SK-N-SH (cell line): ENCODE measurements around the gene ME1. TPM values are rescaled to one million over a fixed set of nuclear protein-coding genes. Genes with fewer than 3 reads are reported as not detected.

Source experiments
- CTCF ChIA-PET: fragments of 300-600, 350-600 bp; formaldehyde crosslinking; extraction: SDS; loops from one replicate; lab custom pipeline; 2021; lab: Yijun Ruan, JAX
- POLR2A ChIA-PET: fragments of 350-600 bp; sonication (Branson Sonifier 250); formaldehyde crosslinking; extraction: SDS; loops from one replicate; lab custom pipeline; 2020; ENCODE audit warnings: antibody characterized with exemption, inconsistent platforms; lab: Yijun Ruan, JAX
- DNase-seq: peaks from one replicate; pipeline ENCODE4 v3.0.0; 2012
- H2AFZ ChIP-seq: fragments of 200-600 bp; sonication (generic); 2 replicates; pipeline ENCODE4 v1.8.1; 2016; ENCODE audit warnings: antibody characterized with exemption, mild to moderate bottlenecking, low read depth
- H3F3A ChIP-seq: fragments of 200-600 bp; sonication (generic); replicated peaks from 2 replicates; pipeline ENCODE3; 2016; ENCODE audit warnings: antibody characterized with exemption, mild to moderate bottlenecking; ENCODE audit not compliant: insufficient read depth
- H3K27ac ChIP-seq, 2 experiments: fragments of 200-500 bp in 1 of 2; fragments of 200-600 bp in 1 of 2; sonication (Bioruptor generic) in 1 of 2; sonication (generic), shearing (Covaris generic) in 1 of 2; 2 replicates each; pipeline versions ENCODE4 v1.5.1 to v1.6.1; 2014 to 2016; ENCODE audit warnings: low read depth in 2 of 2, inconsistent platforms in 1 of 2, low read length in 1 of 2, mild to moderate bottlenecking in 1 of 2, mixed read lengths in 1 of 2
- H3K27me3 ChIP-seq: fragments of 200-600 bp; sonication (generic), shearing (Covaris generic); 2 replicates; pipeline ENCODE4 v1.6.1; 2016; ENCODE audit warnings: mixed run types; ENCODE audit not compliant: insufficient read depth
- H3K36me3 ChIP-seq, 2 experiments: fragments of 200-500 bp in 1 of 2; fragments of 200-600 bp in 1 of 2; sonication (Bioruptor generic) in 1 of 2; sonication (generic) in 1 of 2; replicated peaks in 1 of 2; 2 replicates each; pipeline versions ENCODE3 to v1.5.1; 2014 to 2016; ENCODE audit warnings: low read length in 1 of 2, mild to moderate bottlenecking in 1 of 2; ENCODE audit not compliant: insufficient read depth in 2 of 2, control insufficient read depth in 1 of 2
- H3K4me1 ChIP-seq, 2 experiments: fragments of 200-500 bp in 1 of 2; fragments of 200-600 bp in 1 of 2; sonication (Bioruptor generic) in 1 of 2; sonication (generic), shearing (Covaris generic) in 1 of 2; 2 replicates each; pipeline versions ENCODE4 v1.5.1 to v1.6.1; 2014 to 2016; ENCODE audit warnings: low read depth in 1 of 2, low read length in 1 of 2, mixed run types in 1 of 2; ENCODE audit not compliant: insufficient read depth in 2 of 2, control insufficient read depth in 1 of 2
- H3K4me2 ChIP-seq: fragments of 200-600 bp; sonication (generic), shearing (Covaris generic); 2 replicates; pipeline ENCODE4 v1.6.1; 2017; ENCODE audit warnings: mixed run types
- H3K4me3 ChIP-seq, 2 experiments: fragments of 200-500 bp in 1 of 2; fragments of 200-600 bp in 1 of 2; sonication (Bioruptor generic) in 1 of 2; sonication (generic), shearing (Covaris generic) in 1 of 2; 2 replicates each; pipeline versions ENCODE4 v1.5.1 to v1.8.1; 2014 to 2016; ENCODE audit warnings: low read depth in 2 of 2, inconsistent platforms in 1 of 2, low read length in 1 of 2, mild to moderate bottlenecking in 1 of 2, mixed read lengths in 1 of 2, moderate library complexity in 1 of 2
- H3K79me2 ChIP-seq: fragments of 200-600 bp; sonication (generic); 2 replicates; pipeline ENCODE4 v1.8.1; 2017; ENCODE audit warnings: mild to moderate bottlenecking; ENCODE audit not compliant: insufficient read depth
- H3K9ac ChIP-seq: fragments of 200-600 bp; sonication (generic); 2 replicates; pipeline ENCODE4 v1.6.1; 2017; ENCODE audit warnings: mixed run types
- H3K9me2 ChIP-seq: fragments of 200-600 bp; sonication (generic); 2 replicates; pipeline ENCODE4 v1.6.1; 2017; ENCODE audit warnings: mixed run types
- H3K9me3 ChIP-seq: fragments of 200-600 bp; sonication (generic); 2 replicates; pipeline ENCODE4 v1.6.1; 2017; ENCODE audit warnings: mixed run types, mild to moderate bottlenecking, moderate library complexity
- H4K20me1 ChIP-seq: fragments of 200-600 bp; sonication (generic); 2 replicates; pipeline ENCODE4 v1.6.1; 2017; ENCODE audit warnings: mild to moderate bottlenecking, mixed run types; ENCODE audit not compliant: insufficient read depth
- CHD2 ChIP-seq: fragments of 150-350 bp; IDR thresholded peaks from 2 replicates; pipeline ENCODE4 v1.6.1; 2018; ENCODE audit warnings: low read length; ENCODE audit not compliant: partially characterized antibody
- CTCF ChIP-seq: fragments of 200-600 bp; sonication (generic); IDR thresholded peaks from 2 replicates; pipeline ENCODE4 v1.6.1; 2017; ENCODE audit warnings: antibody characterized with exemption, mild to moderate bottlenecking, moderate library complexity
- EP300 ChIP-seq, 2 experiments: IDR thresholded peaks; 2 replicates each; pipeline versions ENCODE4 v1.4.0 to v1.6.1; 2012; ENCODE audit warnings: borderline replicate concordance in 1 of 2, low read depth in 1 of 2, low read length in 1 of 2
- EZH2phosphoT487 ChIP-seq: fragments of 200-600 bp; sonication (generic); IDR thresholded peaks from 2 replicates; pipeline ENCODE4 v1.6.1; 2017; ENCODE audit warnings: low read depth, mixed run types, mild to moderate bottlenecking, antibody characterized with exemption, moderate library complexity, borderline replicate concordance
- FOSL2 ChIP-seq: IDR thresholded peaks from 2 replicates; pipeline ENCODE4 v1.4.0; 2012; ENCODE audit warnings: low read depth, mild to moderate bottlenecking, moderate library complexity, borderline replicate concordance
- FOXJ3 ChIP-seq: sonication (generic); formaldehyde crosslinking; IDR thresholded peaks from 2 replicates; pipeline ENCODE4 v1.5.1; 2020; ENCODE audit warnings: mild to moderate bottlenecking, missing genetic modification reagents
- GATA2 ChIP-seq: sonication (generic); formaldehyde crosslinking; IDR thresholded peaks from 2 replicates; pipeline ENCODE4 v1.5.0; 2020; ENCODE audit warnings: mild to moderate bottlenecking, missing genetic modification reagents
- IRF3 ChIP-seq: fragments of 150-350 bp; IDR thresholded peaks from 2 replicates; pipeline ENCODE4 v1.6.1; 2016; ENCODE audit warnings: mild to moderate bottlenecking, low read depth, low read length
- MEF2A ChIP-seq: IDR thresholded peaks from 2 replicates; pipeline ENCODE4 v1.4.0; 2012; ENCODE audit warnings: low read depth, borderline replicate concordance
- MXI1 ChIP-seq: IDR thresholded peaks from 2 replicates; pipeline ENCODE4 v1.6.1; 2012; ENCODE audit warnings: mild to moderate bottlenecking, low read depth, low read length, improper control_type of control experiment
- NFIC ChIP-seq: IDR thresholded peaks from 2 replicates; pipeline ENCODE4 v1.4.0; 2012; ENCODE audit warnings: borderline replicate concordance
- REST ChIP-seq: IDR thresholded peaks from 2 replicates; pipeline ENCODE4 v1.6.1; 2012; ENCODE audit warnings: mild to moderate bottlenecking, low read depth, low read length, moderate library complexity
- RFX5 ChIP-seq: IDR thresholded peaks from 2 replicates; pipeline ENCODE4 v1.6.1; 2012; ENCODE audit warnings: mild to moderate bottlenecking, improper control_type of control experiment, low read length
- RXRA ChIP-seq: IDR thresholded peaks from 2 replicates; pipeline ENCODE4 v1.4.0; 2012; ENCODE audit warnings: low read depth, mild to moderate bottlenecking, borderline replicate concordance
- USF1 ChIP-seq: IDR thresholded peaks from 2 replicates; pipeline ENCODE4 v1.4.0; 2012; ENCODE audit warnings: low read depth, borderline replicate concordance
- USF2 ChIP-seq: fragments of 150-350 bp; IDR thresholded peaks from 2 replicates; pipeline ENCODE4 v1.6.1; 2017; ENCODE audit warnings: antibody characterized with exemption, low read length, low read depth, borderline replicate concordance
- YY1 ChIP-seq: IDR thresholded peaks from 2 replicates; pipeline ENCODE4 v1.4.0; 2012; ENCODE audit warnings: low read depth, mild to moderate bottlenecking
- WGBS: methylation state at CpG from one replicate; pipeline ENCODE4 v1.1.6; 2017; ENCODE audit warnings: low lambda C conversion rate; 5-methylcytosine and 5-hydroxymethylcytosine counted together
- polyA plus RNA-seq, 3 experiments: library from polyadenylated mRNA; depleted of rRNA; stranded (reverse); fragments of >200 nt; gene quantifications; 2 replicates each; pipeline ENCODE4 v1.2.3, GENCODE V29; 2012

The ME1 gene
- polyA plus RNA-seq, 1 of the 3 experiments (the other 2 are of a cell fraction) = 4.9 TPM

GRCh38 chr6:83185096-83185495, 245.8 kb downstream of the ME1 start:
- H4K20me1 ChIP-seq = peaks cover 18% of the 10 kb centered on the region
- no peaks in the 10 kb centered on the region for H3K9me2 ChIP-seq
- H3K4me3 ChIP-seq = no peak overlapping the region
- H3K4me1 ChIP-seq = peaks cover 0 to 24% of the 10 kb centered on the region in 2 experiments; a peak in 2 of 4 replicates
- peaks cover 75% of the 10 kb centered on the region for H3K79me2 ChIP-seq
- 100% methylated on average over 2 of the region's 2 CpGs for WGBS
- no peaks in the 10 kb centered on the region for H3K27me3 ChIP-seq
- peaks cover 33% of the 10 kb centered on the region for H3F3A ChIP-seq
- no peak overlapping the region for H3K4me2 ChIP-seq
- peak overlapping the region in 1 of 2 experiments; percentile 90; a peak in 1 of 4 replicates for H3K27ac ChIP-seq
- no peak overlapping the region for H2AFZ ChIP-seq
- POLR2A ChIA-PET = no interaction called here
- CTCF ChIA-PET = interaction anchor here (6.6 kb wide), 1 partner anchor 119 kb away, joined by 34 read pairs; the partner anchor contains the start of genes DOP1A and UBE3D
- DNase-seq = no peak
- TF ChIP-seq CTCF (no peak), IRF3 (no peak), USF2 (no peak), MEF2A (no peak), CHD2 (no peak), YY1 (no peak), FOXJ3 (CRISPR knock-in tag) (no peak), REST (no peak), RXRA (no peak), USF1 (no peak), FOSL2 (no peak), NFIC (no peak), RFX5 (no peak), MXI1 (no peak), EZH2phosphoT487 (no peak), EP300 (IDR thresholded peaks at IDR 0.05; ENCODE audit: borderline replicate concordance in 1 of 2, low read depth in 1 of 2, low read length in 1 of 2) (no peak), GATA2 (CRISPR knock-in tag) (no peak)
- H3K9me3 ChIP-seq = no peaks in the 10 kb centered on the region
- H3K9ac ChIP-seq = no peak overlapping the region
- H3K36me3 ChIP-seq = peaks cover 82 to 84% of the 10 kb centered on the region in 2 experiments
